ENCODE data around the gene HIVEP1.

Gene HIVEP1

DNA sequence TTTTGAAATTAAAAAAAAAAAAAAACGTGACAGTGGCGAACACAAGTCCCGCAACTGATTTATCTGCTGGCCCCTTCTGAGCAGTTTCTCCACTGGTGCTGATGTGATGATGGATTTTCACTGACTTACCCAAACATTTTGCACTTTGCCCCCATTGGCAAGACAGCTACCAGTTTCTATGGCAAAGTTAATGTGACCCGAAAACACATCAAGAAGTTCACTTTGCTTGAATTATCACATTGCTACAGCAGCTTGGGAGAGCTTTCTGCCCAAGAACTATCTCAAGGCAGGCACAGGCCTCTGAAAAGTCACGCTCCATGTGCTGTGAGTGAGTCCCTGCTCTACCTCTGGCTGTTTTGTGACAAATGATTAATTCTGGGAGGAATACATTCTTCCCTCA, 150.1 kb downstream of the HIVEP1 start:
- Histone ChIP-seq H3K36me3 (no peaks in the 10 kb centered on the region; the same call in 1 of the 2 replicates), H3K4me3 (ENCODE audit: low read depth, low read length) (no peak overlapping the region), H3K9me3 (no peaks in the 10 kb centered on the region), H3K4me1 (no peaks in the 10 kb centered on the region), H3K27me3 (no peaks in the 10 kb centered on the region)
- DNase-seq = no peak
- TF ChIP-seq, protein P1, sequence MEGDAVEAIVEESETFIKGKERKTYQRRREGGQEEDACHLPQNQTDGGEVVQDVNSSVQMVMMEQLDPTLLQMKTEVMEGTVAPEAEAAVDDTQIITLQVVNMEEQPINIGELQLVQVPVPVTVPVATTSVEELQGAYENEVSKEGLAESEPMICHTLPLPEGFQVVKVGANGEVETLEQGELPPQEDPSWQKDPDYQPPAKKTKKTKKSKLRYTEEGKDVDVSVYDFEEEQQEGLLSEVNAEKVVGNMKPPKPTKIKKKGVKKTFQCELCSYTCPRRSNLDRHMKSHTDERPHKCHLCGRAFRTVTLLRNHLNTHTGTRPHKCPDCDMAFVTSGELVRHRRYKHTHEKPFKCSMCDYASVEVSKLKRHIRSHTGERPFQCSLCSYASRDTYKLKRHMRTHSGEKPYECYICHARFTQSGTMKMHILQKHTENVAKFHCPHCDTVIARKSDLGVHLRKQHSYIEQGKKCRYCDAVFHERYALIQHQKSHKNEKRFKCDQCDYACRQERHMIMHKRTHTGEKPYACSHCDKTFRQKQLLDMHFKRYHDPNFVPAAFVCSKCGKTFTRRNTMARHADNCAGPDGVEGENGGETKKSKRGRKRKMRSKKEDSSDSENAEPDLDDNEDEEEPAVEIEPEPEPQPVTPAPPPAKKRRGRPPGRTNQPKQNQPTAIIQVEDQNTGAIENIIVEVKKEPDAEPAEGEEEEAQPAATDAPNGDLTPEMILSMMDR (IDR thresholded peaks at IDR 0.05; ENCODE audit: low read depth, low read length) = no peak

GRCh38 chr6:12163149-12163548, 151.0 kb downstream of the HIVEP1 start:
- TF ChIP-seq, protein P1 (IDR thresholded peaks at IDR 0.05; ENCODE audit: low read depth, low read length) = no peak
- Histone ChIP-seq H3K4me1 (no peaks in the 10 kb centered on the region), H3K27me3 (no peaks in the 10 kb centered on the region), H3K36me3 (no peaks in the 10 kb centered on the region; the same call in 1 of the 2 replicates), H3K4me3 (ENCODE audit: low read depth, low read length) (no peak overlapping the region), H3K9me3 (no peaks in the 10 kb centered on the region)
- no peak for DNase-seq

GRCh38 chr6:12163744-12164507, 151.8 kb downstream of the HIVEP1 start:
- Histone ChIP-seq H3K27me3 (no peaks in the 10 kb centered on the region), H3K9me3 (no peaks in the 10 kb centered on the region), H3K4me3 (ENCODE audit: low read depth, low read length) (no peak overlapping the region), H3K4me1 (no peaks in the 10 kb centered on the region), H3K36me3 (no peaks in the 10 kb centered on the region; the same call in 1 of the 2 replicates)
- TF ChIP-seq, protein P1 (IDR thresholded peaks at IDR 0.05; ENCODE audit: low read depth, low read length) = no peak
- no peak for DNase-seq

DNA sequence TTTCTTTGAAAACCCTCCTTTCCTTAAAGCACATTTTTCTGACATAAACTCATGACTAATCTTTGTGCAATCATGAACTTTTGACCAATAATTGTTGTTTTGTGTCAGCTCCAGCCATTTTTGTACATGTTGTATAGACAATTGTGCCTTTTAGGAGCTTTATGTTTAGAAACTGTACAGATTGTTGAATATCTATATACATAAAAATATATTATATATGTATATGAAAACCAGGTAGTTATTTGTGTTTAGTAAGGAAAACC, 152.3 kb downstream of the HIVEP1 start:
- H3K4me3 ChIP-seq (ENCODE audit: low read depth, low read length) = no peak overlapping the region
- TF ChIP-seq, protein P1 (IDR thresholded peaks at IDR 0.05; ENCODE audit: low read depth, low read length) = no peak
- H3K36me3 ChIP-seq = no peaks in the 10 kb centered on the region; the same call in 1 of the 2 replicates
- no peak for DNase-seq
- no peaks in the 10 kb centered on the region for H3K4me1 ChIP-seq
- H3K9me3 ChIP-seq = no peaks in the 10 kb centered on the region
- H3K27me3 ChIP-seq = no peaks in the 10 kb centered on the region

DNA sequence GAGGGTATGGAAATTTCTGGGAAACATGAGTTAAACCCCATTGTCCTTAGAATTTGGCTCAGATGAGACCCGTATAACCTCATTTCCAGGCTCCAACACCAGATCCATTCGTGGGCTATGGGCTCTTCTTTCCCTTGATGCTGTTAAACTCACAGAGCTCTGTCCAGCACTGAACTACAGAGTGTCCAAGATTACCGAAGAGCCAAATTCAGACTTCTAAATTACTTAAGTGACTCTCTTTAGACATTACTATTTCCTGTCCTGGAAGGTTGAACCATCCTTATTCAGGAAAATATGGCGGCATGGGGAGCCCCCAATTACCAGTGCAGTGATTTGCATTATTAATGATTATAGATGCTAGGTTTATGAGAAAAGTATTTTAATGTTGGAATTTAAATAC, 153.2 kb downstream of the HIVEP1 start:
- DNase-seq = no peak
- Histone ChIP-seq H3K9me3 (no peaks in the 10 kb centered on the region), H3K4me3 (ENCODE audit: low read depth, low read length) (no peak overlapping the region), H3K27me3 (no peaks in the 10 kb centered on the region), H3K36me3 (no peaks in the 10 kb centered on the region; the same call in 1 of the 2 replicates), H3K4me1 (no peaks in the 10 kb centered on the region)
- TF ChIP-seq, protein P1 (IDR thresholded peaks at IDR 0.05; ENCODE audit: low read depth, low read length) = no peak

DNA sequence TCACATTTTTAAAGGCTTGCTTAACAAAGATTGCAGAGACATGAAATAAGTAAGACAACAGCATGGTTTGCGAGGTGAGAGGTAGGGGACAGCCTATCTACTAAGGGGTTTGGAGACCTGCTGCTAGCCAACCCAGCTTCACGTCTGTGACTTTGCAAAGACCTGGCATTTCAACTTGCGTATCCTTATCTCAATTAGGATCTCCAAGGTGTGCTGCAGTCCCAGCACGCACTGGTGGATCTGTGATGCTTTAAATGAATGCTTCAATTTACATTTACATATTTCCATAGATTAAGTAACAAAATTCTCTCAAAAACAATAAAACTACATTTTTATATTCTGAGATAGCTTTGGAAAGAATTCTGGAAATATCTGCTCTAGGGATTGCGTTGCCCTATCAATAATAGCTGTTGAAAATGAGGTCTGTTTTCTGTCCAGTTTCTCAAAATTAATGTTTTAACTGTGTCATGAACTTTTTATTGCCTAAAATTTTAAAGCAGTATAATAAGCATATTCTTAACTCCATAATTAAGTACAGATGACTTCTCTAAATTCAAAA, 153.7 kb downstream of the HIVEP1 start:
- Histone ChIP-seq H3K4me1 (no peaks in the 10 kb centered on the region), H3K36me3 (no peaks in the 10 kb centered on the region; the same call in 1 of the 2 replicates), H3K27me3 (no peaks in the 10 kb centered on the region), H3K9me3 (no peaks in the 10 kb centered on the region), H3K4me3 (ENCODE audit: low read depth, low read length) (no peak overlapping the region)
- TF ChIP-seq, protein P1 (IDR thresholded peaks at IDR 0.05; ENCODE audit: low read depth, low read length) = no peak
- no peak for DNase-seq

Measured in BE2C (cell line).